HCT116 (cell line): Measurements from ENCODE around the gene DPP6. TPM values are rescaled to one million over a fixed set of nuclear protein-coding genes. Genes with fewer than 3 reads are reported as not detected.

Experiments used
- ATAC-seq: fragments of 200-7000 bp; cut with Tn5 transposase; 2 replicates; pipeline ENCODE4 v1.9.1; 2020; ENCODE audit warnings: mild to moderate bottlenecking, moderate library complexity
- BruUV-seq: library from RNA; stranded (reverse); fragments of 400-500 nt; replicated peaks from 2 replicates; lab custom pipeline; 2021; lab: Mats Ljungman, UMichigan
- CTCF ChIA-PET: fragments of 300-600 bp; sonication (Branson Sonifier 250); formaldehyde crosslinking; loops from one replicate; lab custom pipeline; 2021; ENCODE audit warnings: antibody characterized with exemption; lab: Charles Lee
- POLR2A ChIA-PET: fragments of 300-600, 350-600 bp; sonication (Branson Sonifier 250); formaldehyde crosslinking; loops from one replicate; lab custom pipeline; 2021; ENCODE audit warnings: antibody characterized with exemption; lab: Charles Lee
- RAD21 ChIA-PET, 2 experiments: fragments of 300-600 bp; sonication (Branson Sonifier 250); formaldehyde crosslinking; loops; one replicate each; lab custom pipeline; 2023; ENCODE audit warnings: low total read pairs in 2 of 2; ENCODE audit not compliant: uncharacterized antibody in 2 of 2, unreplicated experiment in 2 of 2, low non-redundant PET in 1 of 2; lab: Charles Lee
- DNase-seq: peaks from one replicate; pipeline ENCODE4 v3.0.0-alpha.2; 2010; ENCODE audit warnings: low read depth, low spot score
- H2AFZ ChIP-seq: fragments of 200-600 bp; shearing (Covaris generic), sonication (generic); 2 replicates; pipeline ENCODE4 v1.6.1; 2017; ENCODE audit warnings: low read depth, mixed run types, mixed read lengths, antibody characterized with exemption, low read length; ENCODE audit not compliant: poor library complexity, severe bottlenecking
- H3K27ac ChIP-seq: 2 replicates; pipeline ENCODE4 v1.5.1; 2012; ENCODE audit warnings: low read depth, low read length
- H3K27me3 ChIP-seq: fragments of 200-600 bp; sonication (generic); 2 replicates; pipeline ENCODE4 v1.6.1; 2016; ENCODE audit warnings: mixed run types, low read length, mixed read lengths; ENCODE audit not compliant: insufficient read depth
- H3K36me3 ChIP-seq, 2 experiments: fragments of 200-500 bp in 1 of 2; fragments of 200-600 bp in 1 of 2; sonication (Bioruptor generic) in 1 of 2; sonication (generic) in 1 of 2; 2 replicates each; pipeline versions ENCODE4 v1.5.1 to v1.6.1; 2014 to 2016; ENCODE audit warnings: low read length in 2 of 2, inconsistent platforms in 1 of 2, mixed read lengths in 1 of 2, mixed run types in 1 of 2; ENCODE audit not compliant: insufficient read depth in 2 of 2, control insufficient read depth in 1 of 2
- H3K4me1 ChIP-seq, 2 experiments: fragments of 200-600 bp in 1 of 2; sonication (generic) in 1 of 2; 2 replicates each; pipeline versions ENCODE4 v1.5.1 to v1.6.1; 2012 to 2017; ENCODE audit warnings: low read length in 2 of 2, inconsistent platforms in 1 of 2, mild to moderate bottlenecking in 1 of 2, mixed read lengths in 1 of 2, mixed run types in 1 of 2, moderate library complexity in 1 of 2; ENCODE audit not compliant: insufficient read depth in 2 of 2, control insufficient read depth in 1 of 2
- H3K4me2 ChIP-seq: fragments of 200-600 bp; sonication (generic); 2 replicates; pipeline ENCODE4 v1.6.1; 2017; ENCODE audit warnings: mixed run types, low read length, mixed read lengths
- H3K4me3 ChIP-seq, 2 experiments: fragments of 200-600 bp in 1 of 2; sonication (generic) in 1 of 2; replicated peaks in 1 of 2; 2 replicates each; pipeline ENCODE4 v1.5.1; 2011 to 2016; ENCODE audit warnings: low read length in 2 of 2, control low read depth in 1 of 2, low read depth in 1 of 2, mild to moderate bottlenecking in 1 of 2, mixed read lengths in 1 of 2, mixed run types in 1 of 2
- H3K79me2 ChIP-seq: fragments of 200-600 bp; sonication (generic); 2 replicates; pipeline ENCODE4 v1.6.1; 2017; ENCODE audit warnings: mild to moderate bottlenecking, mixed run types, low read length, moderate library complexity, mixed read lengths; ENCODE audit not compliant: insufficient read depth
- H3K9ac ChIP-seq: fragments of 200-600 bp; sonication (generic); 2 replicates; pipeline ENCODE4 v1.6.1; 2016; ENCODE audit warnings: low read length, mixed read lengths
- H3K9me2 ChIP-seq: fragments of 200-600 bp; sonication (generic), shearing (Covaris generic); 2 replicates; pipeline ENCODE4 v1.6.1; 2017; ENCODE audit warnings: mixed run types, mild to moderate bottlenecking, moderate library complexity; ENCODE audit not compliant: insufficient read depth
- H3K9me3 ChIP-seq, 2 experiments: fragments of 200-500 bp in 1 of 2; fragments of 200-600 bp in 1 of 2; sonication (Bioruptor generic) in 1 of 2; sonication (generic) in 1 of 2; 2 replicates each; pipeline ENCODE4 v1.6.1; 2014 to 2017; ENCODE audit warnings: low read length in 2 of 2, mixed read lengths in 2 of 2, inconsistent platforms in 1 of 2, low read depth in 1 of 2, mild to moderate bottlenecking in 1 of 2, mixed run types in 1 of 2, moderate library complexity in 1 of 2; ENCODE audit not compliant: control insufficient read depth in 1 of 2, insufficient read depth in 1 of 2
- H4K20me1 ChIP-seq: fragments of 200-600 bp; sonication (generic), shearing (Covaris generic); 2 replicates; pipeline ENCODE4 v1.6.1; 2017; ENCODE audit warnings: mixed run types, mild to moderate bottlenecking, moderate library complexity; ENCODE audit not compliant: insufficient read depth
- CBX3 ChIP-seq: IDR thresholded peaks from 2 replicates; pipeline ENCODE4 v1.6.1; 2012; ENCODE audit warnings: low read depth
- EZH2 ChIP-seq: fragments of 200-600 bp; sonication (generic); IDR thresholded peaks from 2 replicates; pipeline ENCODE4 v1.6.1; 2017; ENCODE audit warnings: antibody characterized with exemption, mixed run types
- EZH2phosphoT487 ChIP-seq: fragments of 200-600 bp; IDR thresholded peaks from 2 replicates; pipeline ENCODE4 v1.6.1; 2018; ENCODE audit warnings: antibody characterized with exemption, borderline replicate concordance
- FOSL1 ChIP-seq: IDR thresholded peaks from 2 replicates; pipeline ENCODE4 v1.6.1; 2012; ENCODE audit warnings: low read depth
- JUND ChIP-seq: IDR thresholded peaks from 2 replicates; pipeline ENCODE4 v1.6.1; 2012
- POLR2AphosphoS5 ChIP-seq: IDR thresholded peaks from 2 replicates; pipeline ENCODE4 v1.6.1; 2011; ENCODE audit warnings: mild to moderate bottlenecking, low read depth, low read length, moderate library complexity
- RAD21 ChIP-seq: IDR thresholded peaks from 2 replicates; pipeline ENCODE4 v1.6.1; 2012; ENCODE audit warnings: low read depth, mild to moderate bottlenecking
- TCF7L2 ChIP-seq: IDR thresholded peaks from 2 replicates; pipeline ENCODE4 v1.7.0; 2011; ENCODE audit warnings: borderline replicate concordance, inconsistent platforms; ENCODE audit not compliant: insufficient read depth, insufficient read length; ENCODE audit errors: extremely low read depth
- intact Hi-C: fragments of 100-400 bp; cut with micrococcal nuclease; formaldehyde crosslinking; loops from 2 replicates; pipeline ENCODE4 v1.10.0; 2022
- total RNA-seq: library from RNA; stranded (reverse); gene quantifications from one replicate; pipeline ENCODE4 v1.2.1, GENCODE V29; 2021; ENCODE audit not compliant: unreplicated experiment
- TF ChIP-seq, protein P1 (sequence below): IDR thresholded peaks from 2 replicates; pipeline ENCODE4 v1.6.1; 2012; ENCODE audit warnings: low read depth
- TF ChIP-seq, protein P2 (sequence below): IDR thresholded peaks from 2 replicates; pipeline ENCODE4 v1.6.1; 2012
- TF ChIP-seq, protein P3 (sequence below): IDR thresholded peaks from 2 replicates; pipeline ENCODE4 v1.6.1; 2011; ENCODE audit warnings: mild to moderate bottlenecking, low read length, moderate library complexity; ENCODE audit not compliant: insufficient replicate concordance; ENCODE audit errors: extremely low read depth
- TF ChIP-seq, protein P4 (sequence below), 3 experiments: fragments of 200-600 bp in 1 of 3; sonication (generic) in 1 of 3; IDR thresholded peaks in 2 of 3; conservative IDR thresholded peaks in 1 of 3; 2 replicates each; pipeline ENCODE4 v1.5.1; 2012 to 2017; ENCODE audit warnings: low read depth in 2 of 3, low read length in 2 of 3, antibody characterized with exemption in 1 of 3, borderline replicate concordance in 1 of 3, control low read depth in 1 of 3, mild to moderate bottlenecking in 1 of 3, mixed read lengths in 1 of 3, mixed run types in 1 of 3, moderate library complexity in 1 of 3; ENCODE audit not compliant: insufficient read depth in 1 of 3

The DPP6 gene
- total RNA-seq, 1 experiment from 2014 or later: not detected

DNA sequence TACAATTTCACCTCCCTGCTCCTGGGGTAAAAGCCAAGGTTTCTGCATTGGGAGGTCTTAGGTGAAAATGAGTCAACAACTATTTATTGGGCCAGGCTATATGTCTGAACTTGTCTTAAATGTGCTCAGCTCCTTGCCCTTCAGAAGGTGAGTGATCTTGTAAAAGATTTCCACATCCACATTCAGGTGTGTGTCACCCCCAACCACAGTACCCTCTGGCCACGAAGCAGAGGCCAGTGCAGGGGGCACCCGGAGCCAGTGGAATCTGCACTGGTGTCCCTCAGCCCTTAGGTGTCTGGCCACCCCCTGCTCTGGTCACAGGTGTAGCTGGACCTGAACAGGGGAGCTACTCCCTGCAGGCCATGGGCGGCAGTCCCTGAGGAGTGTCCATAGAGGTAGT is 752.3 kb downstream of the DPP6 start:
- H3K36me3 ChIP-seq: no peaks in the 10 kb centered on the region
- H2AFZ ChIP-seq: no peak overlapping the region
- ChIA-PET RAD21 (no interaction called here), CTCF (no interaction called here), POLR2A (no interaction called here)
- H3K4me3 ChIP-seq: no peak overlapping the region
- no peak overlapping the region for H3K9ac ChIP-seq
- H4K20me1 ChIP-seq: no peaks in the 10 kb centered on the region
- no peak overlapping the region for H3K4me2 ChIP-seq
- intact Hi-C loops: no loop called here
- no peaks in the 10 kb centered on the region for H3K9me3 ChIP-seq
- no peaks in the 10 kb centered on the region; the same call in 1 of the 2 replicates for H3K27me3 ChIP-seq
- no peaks in the 10 kb centered on the region for H3K9me2 ChIP-seq
- BruUV-seq: no TSS peak
- H3K79me2 ChIP-seq: no peaks in the 10 kb centered on the region
- H3K27ac ChIP-seq: no peak overlapping the region
- DNase-seq (no peak), ATAC-seq (no peak)
- no peaks in the 10 kb centered on the region for H3K4me1 ChIP-seq
- TF ChIP-seq JUND (no peak), CBX3 (no peak), FOSL1 (no peak), TCF7L2 (no peak)
- TF ChIP-seq, protein P1, sequence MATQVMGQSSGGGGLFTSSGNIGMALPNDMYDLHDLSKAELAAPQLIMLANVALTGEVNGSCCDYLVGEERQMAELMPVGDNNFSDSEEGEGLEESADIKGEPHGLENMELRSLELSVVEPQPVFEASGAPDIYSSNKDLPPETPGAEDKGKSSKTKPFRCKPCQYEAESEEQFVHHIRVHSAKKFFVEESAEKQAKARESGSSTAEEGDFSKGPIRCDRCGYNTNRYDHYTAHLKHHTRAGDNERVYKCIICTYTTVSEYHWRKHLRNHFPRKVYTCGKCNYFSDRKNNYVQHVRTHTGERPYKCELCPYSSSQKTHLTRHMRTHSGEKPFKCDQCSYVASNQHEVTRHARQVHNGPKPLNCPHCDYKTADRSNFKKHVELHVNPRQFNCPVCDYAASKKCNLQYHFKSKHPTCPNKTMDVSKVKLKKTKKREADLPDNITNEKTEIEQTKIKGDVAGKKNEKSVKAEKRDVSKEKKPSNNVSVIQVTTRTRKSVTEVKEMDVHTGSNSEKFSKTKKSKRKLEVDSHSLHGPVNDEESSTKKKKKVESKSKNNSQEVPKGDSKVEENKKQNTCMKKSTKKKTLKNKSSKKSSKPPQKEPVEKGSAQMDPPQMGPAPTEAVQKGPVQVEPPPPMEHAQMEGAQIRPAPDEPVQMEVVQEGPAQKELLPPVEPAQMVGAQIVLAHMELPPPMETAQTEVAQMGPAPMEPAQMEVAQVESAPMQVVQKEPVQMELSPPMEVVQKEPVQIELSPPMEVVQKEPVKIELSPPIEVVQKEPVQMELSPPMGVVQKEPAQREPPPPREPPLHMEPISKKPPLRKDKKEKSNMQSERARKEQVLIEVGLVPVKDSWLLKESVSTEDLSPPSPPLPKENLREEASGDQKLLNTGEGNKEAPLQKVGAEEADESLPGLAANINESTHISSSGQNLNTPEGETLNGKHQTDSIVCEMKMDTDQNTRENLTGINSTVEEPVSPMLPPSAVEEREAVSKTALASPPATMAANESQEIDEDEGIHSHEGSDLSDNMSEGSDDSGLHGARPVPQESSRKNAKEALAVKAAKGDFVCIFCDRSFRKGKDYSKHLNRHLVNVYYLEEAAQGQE: no peak
- TF ChIP-seq, protein P2, sequence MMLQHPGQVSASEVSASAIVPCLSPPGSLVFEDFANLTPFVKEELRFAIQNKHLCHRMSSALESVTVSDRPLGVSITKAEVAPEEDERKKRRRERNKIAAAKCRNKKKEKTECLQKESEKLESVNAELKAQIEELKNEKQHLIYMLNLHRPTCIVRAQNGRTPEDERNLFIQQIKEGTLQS: no peak

GRCh38 chr7:154812027-154812426 is 759.8 kb downstream of the DPP6 start:
- no peak for DNase-seq
- Histone ChIP-seq H2AFZ (no peak overlapping the region), H3K4me1 (no peaks in the 10 kb centered on the region), H4K20me1 (no peaks in the 10 kb centered on the region), H3K36me3 (no peaks in the 10 kb centered on the region), H3K9me2 (no peaks in the 10 kb centered on the region), H3K27me3 (no peaks in the 10 kb centered on the region), H3K4me3 (no peak overlapping the region), H3K9ac (no peak overlapping the region), H3K9me3 (peaks cover 6 to 10% of the 10 kb centered on the region in 2 experiments; a peak in 2 of 4 replicates), H3K27ac (no peak overlapping the region), H3K4me2 (no peak overlapping the region), H3K79me2 (no peaks in the 10 kb centered on the region)
- BruUV-seq: no TSS peak
- ChIA-PET POLR2A (no interaction called here), RAD21 (no interaction called here), CTCF (no interaction called here)
- intact Hi-C loops: no loop called here
- ATAC-seq: no peak
- TF ChIP-seq, protein P3, sequence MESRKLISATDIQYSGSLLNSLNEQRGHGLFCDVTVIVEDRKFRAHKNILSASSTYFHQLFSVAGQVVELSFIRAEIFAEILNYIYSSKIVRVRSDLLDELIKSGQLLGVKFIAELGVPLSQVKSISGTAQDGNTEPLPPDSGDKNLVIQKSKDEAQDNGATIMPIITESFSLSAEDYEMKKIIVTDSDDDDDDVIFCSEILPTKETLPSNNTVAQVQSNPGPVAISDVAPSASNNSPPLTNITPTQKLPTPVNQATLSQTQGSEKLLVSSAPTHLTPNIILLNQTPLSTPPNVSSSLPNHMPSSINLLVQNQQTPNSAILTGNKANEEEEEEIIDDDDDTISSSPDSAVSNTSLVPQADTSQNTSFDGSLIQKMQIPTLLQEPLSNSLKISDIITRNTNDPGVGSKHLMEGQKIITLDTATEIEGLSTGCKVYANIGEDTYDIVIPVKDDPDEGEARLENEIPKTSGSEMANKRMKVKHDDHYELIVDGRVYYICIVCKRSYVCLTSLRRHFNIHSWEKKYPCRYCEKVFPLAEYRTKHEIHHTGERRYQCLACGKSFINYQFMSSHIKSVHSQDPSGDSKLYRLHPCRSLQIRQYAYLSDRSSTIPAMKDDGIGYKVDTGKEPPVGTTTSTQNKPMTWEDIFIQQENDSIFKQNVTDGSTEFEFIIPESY: no peak
- TF ChIP-seq, protein P2: no peak
- TF ChIP-seq EZH2 (no peak), EZH2phosphoT487 (no peak), RAD21 (no peak), TCF7L2 (no peak), POLR2AphosphoS5 (no peak)
- TF ChIP-seq, protein P4, sequence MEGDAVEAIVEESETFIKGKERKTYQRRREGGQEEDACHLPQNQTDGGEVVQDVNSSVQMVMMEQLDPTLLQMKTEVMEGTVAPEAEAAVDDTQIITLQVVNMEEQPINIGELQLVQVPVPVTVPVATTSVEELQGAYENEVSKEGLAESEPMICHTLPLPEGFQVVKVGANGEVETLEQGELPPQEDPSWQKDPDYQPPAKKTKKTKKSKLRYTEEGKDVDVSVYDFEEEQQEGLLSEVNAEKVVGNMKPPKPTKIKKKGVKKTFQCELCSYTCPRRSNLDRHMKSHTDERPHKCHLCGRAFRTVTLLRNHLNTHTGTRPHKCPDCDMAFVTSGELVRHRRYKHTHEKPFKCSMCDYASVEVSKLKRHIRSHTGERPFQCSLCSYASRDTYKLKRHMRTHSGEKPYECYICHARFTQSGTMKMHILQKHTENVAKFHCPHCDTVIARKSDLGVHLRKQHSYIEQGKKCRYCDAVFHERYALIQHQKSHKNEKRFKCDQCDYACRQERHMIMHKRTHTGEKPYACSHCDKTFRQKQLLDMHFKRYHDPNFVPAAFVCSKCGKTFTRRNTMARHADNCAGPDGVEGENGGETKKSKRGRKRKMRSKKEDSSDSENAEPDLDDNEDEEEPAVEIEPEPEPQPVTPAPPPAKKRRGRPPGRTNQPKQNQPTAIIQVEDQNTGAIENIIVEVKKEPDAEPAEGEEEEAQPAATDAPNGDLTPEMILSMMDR (IDR thresholded peaks at IDR 0.05 in 2 of 3, conservative IDR thresholded peaks at IDR 0.05 in 1 of 3; ENCODE audit: borderline replicate concordance in 1 of 3, insufficient read depth in 1 of 3, low read depth in 2 of 3, low read length in 2 of 3): no peak
